Tibial nerve (tissue), 4 donors: ENCODE data around the gene ARRB1. TPM values are rescaled to one million over a fixed set of nuclear protein-coding genes. Genes with fewer than 3 reads are reported as not detected.

Source experiments
- DNase-seq, 2 donors: peaks; one replicate each; pipeline ENCODE4 v3.0.0-alpha.2; 2019; ENCODE audit warnings: low spot score in 2 of 2
- H3K27ac ChIP-seq, 4 donors: fragments of 200-600 bp; sonication (generic) in 3 of 4; one replicate each; pipeline ENCODE4 v1.5.1; 2017 to 2019; ENCODE audit warnings: mild to moderate bottlenecking in 1 of 4
- H3K27me3 ChIP-seq, 2 donors: fragments of 200-600 bp; sonication (generic) in 1 of 2; one replicate each; pipeline versions ENCODE4 v1.5.1 to v1.6.0; 2017 to 2019
- H3K36me3 ChIP-seq, 3 donors: fragments of 200-600 bp; sonication (generic); one replicate each; pipeline ENCODE4 v1.5.1; 2018 to 2019
- H3K4me1 ChIP-seq, 4 donors: fragments of 200-600 bp; sonication (generic) in 3 of 4; one replicate each; pipeline ENCODE4 v1.5.1; 2017 to 2019
- H3K4me3 ChIP-seq, 4 donors: fragments of 200-600 bp; sonication (generic) in 3 of 4; one replicate each; pipeline ENCODE4 v1.5.1; 2017 to 2019; ENCODE audit warnings: mild to moderate bottlenecking in 1 of 4, moderate library complexity in 1 of 4
- H3K9me3 ChIP-seq, 4 donors: fragments of 200-600 bp; sonication (generic) in 3 of 4; one replicate each; pipeline ENCODE4 v1.5.1; 2017 to 2019
- CTCF ChIP-seq, 5 experiments: fragments of 200-600 bp in 3 of 5; fragments of 450-650 bp in 2 of 5; sonication (generic) in 3 of 5; IDR thresholded peaks; one replicate each; pipeline ENCODE4 v1.5.1; 2016 to 2019; ENCODE audit warnings: antibody characterized with exemption in 5 of 5, mild to moderate bottlenecking in 3 of 5, moderate library complexity in 2 of 5
- EP300 ChIP-seq, 2 donors: sonication (generic); formaldehyde crosslinking; IDR thresholded peaks; one replicate each; pipeline ENCODE4 v1.6.1; 2017; ENCODE audit warnings: antibody characterized with exemption in 2 of 2, mild to moderate bottlenecking in 1 of 2
- POLR2A ChIP-seq, 2 donors: fragments of 450-650 bp; IDR thresholded peaks; one replicate each; pipeline ENCODE4 v1.6.1; 2017; ENCODE audit warnings: antibody characterized with exemption in 2 of 2, mild to moderate bottlenecking in 2 of 2, moderate library complexity in 2 of 2
- WGBS, 2 donors: methylation state at CpG; one replicate each; pipeline ENCODE4 v1.1.5; 2018; 5-methylcytosine and 5-hydroxymethylcytosine counted together
- total RNA-seq, 4 donors: library from RNA; depleted of rRNA; stranded (reverse); fragments of >200 nt; gene quantifications; one replicate each; pipeline ENCODE4 v1.1.0, GENCODE V29; 2016

Gene ARRB1
- total RNA-seq, 4 donors from 2014 or later = 38.2 to 68.1 (median 45.8) TPM

- Histone ChIP-seq H3K4me3 (no peak overlapping the region), H3K36me3 (no peaks in the 10 kb centered on the region), H3K9me3 (no peaks in the 10 kb centered on the region), H3K27me3 (no peaks in the 10 kb centered on the region), H3K27ac (peak overlapping the region in 1 of 4 donors; percentile 64), H3K4me1 (peaks cover 0 to 66% (median 30%) of the 10 kb centered on the region in 4 donors)
- TF ChIP-seq CTCF (IDR thresholded peaks at IDR 0.05) = no peak
- TF ChIP-seq EP300 (IDR thresholded peaks at IDR 0.05) = no peak
- no peak for DNase-seq
- 88 to 94% methylated on average over 4 of the region's 4 CpGs for WGBS, 2 donors
Observed at GRCh38 chr11:75308986-75309385, 42.5 kb downstream of the ARRB1 start.

GRCh38 chr11:75308116-75308515 is 43.3 kb downstream of the ARRB1 start:
- H3K36me3 ChIP-seq = no peaks in the 10 kb centered on the region
- peak overlapping the region in 2 of 4 donors; percentile 48 to 50 for H3K27ac ChIP-seq
- H3K4me3 ChIP-seq = no peak overlapping the region
- 67 to 78% methylated on average over 7 of the region's 7 CpGs for WGBS, 2 donors
- no peaks in the 10 kb centered on the region for H3K27me3 ChIP-seq
- TF ChIP-seq EP300 (IDR thresholded peaks at IDR 0.05) (no peak), CTCF (IDR thresholded peaks at IDR 0.05) (no peak), POLR2A (IDR thresholded peaks at IDR 0.05) (no peak)
- no peak for DNase-seq
- H3K9me3 ChIP-seq = no peaks in the 10 kb centered on the region
- peaks cover 0 to 57% (median 22%) of the 10 kb centered on the region in 4 donors for H3K4me1 ChIP-seq

GRCh38 chr11:75307058-75307457 is 44.4 kb downstream of the ARRB1 start:
- no peaks in the 10 kb centered on the region for H3K9me3 ChIP-seq
- no peaks in the 10 kb centered on the region for H3K36me3 ChIP-seq
- no peak overlapping the region for H3K4me3 ChIP-seq
- TF ChIP-seq EP300 (IDR thresholded peaks at IDR 0.05) (no peak), CTCF (IDR thresholded peaks at IDR 0.05) (no peak), POLR2A (IDR thresholded peaks at IDR 0.05) (no peak)
- H3K4me1 ChIP-seq = peaks cover 0 to 53% (median 13%) of the 10 kb centered on the region in 4 donors
- DNase-seq = no peak
- 66 to 72% methylated on average over 3 of the region's 3 CpGs for WGBS, 2 donors
- H3K27ac ChIP-seq = peak overlapping the region in 2 of 4 donors; percentile 34 to 50
- H3K27me3 ChIP-seq = no peaks in the 10 kb centered on the region

GRCh38 chr11:75306529-75306928 is 44.9 kb downstream of the ARRB1 start:
- Histone ChIP-seq H3K36me3 (no peaks in the 10 kb centered on the region), H3K27me3 (no peaks in the 10 kb centered on the region), H3K9me3 (no peaks in the 10 kb centered on the region), H3K4me3 (no peak overlapping the region), H3K4me1 (peaks cover 0 to 53% (median 10%) of the 10 kb centered on the region in 4 donors), H3K27ac (peak overlapping the region in 1 of 4 donors; percentile 34)
- TF ChIP-seq CTCF (IDR thresholded peaks at IDR 0.05) (no peak), POLR2A (IDR thresholded peaks at IDR 0.05) (no peak)
- DNase-seq = no peak
- 78 to 87% methylated on average over 10 of the region's 10 CpGs for WGBS, 2 donors

GRCh38 chr11:75305993-75306392 is 45.5 kb downstream of the ARRB1 start:
- TF ChIP-seq CTCF (IDR thresholded peaks at IDR 0.05) = no peak
- no peak for TF ChIP-seq POLR2A (IDR thresholded peaks at IDR 0.05)
- no peak for TF ChIP-seq EP300 (IDR thresholded peaks at IDR 0.05)
- no peak for DNase-seq
- Histone ChIP-seq H3K4me3 (no peak overlapping the region), H3K9me3 (no peaks in the 10 kb centered on the region), H3K27ac (peak overlapping the region in 1 of 4 donors; percentile 34), H3K27me3 (no peaks in the 10 kb centered on the region), H3K36me3 (no peaks in the 10 kb centered on the region), H3K4me1 (peaks cover 0 to 53% (median 5%) of the 10 kb centered on the region in 4 donors)
- 72 to 83% methylated on average over 6 of the region's 6 CpGs for WGBS, 2 donors
